Measurements from ENCODE around the gene PTPRN2. TPM values are rescaled to one million over a fixed set of nuclear protein-coding genes. Genes with fewer than 3 reads are reported as not detected.
"Not testable (repeated sequence)": the region's sequence is repeated elsewhere in the genome, so short reads cannot be mapped to it uniquely, and the experiment has no call there.

PTPRN2 gene
- total RNA-seq, 1 donor = 0.27 TPM

GRCh38 chr7:158295966-158296797 is 291.4 kb downstream of the PTPRN2 start:
- no peak for DNase-seq (ENCODE audit: low read depth in 2 of 3, low spot score in 2 of 3)

- DNase-seq (ENCODE audit: low read depth in 2 of 3, low spot score in 2 of 3) = not testable (repeated sequence)
Observed at GRCh38 chr7:158294468-158295215, 293.0 kb downstream of the PTPRN2 start.

- DNase-seq (ENCODE audit: low read depth in 2 of 3, low spot score in 2 of 3) = no peak
Observed at GRCh38 chr7:158292948-158293347, 294.7 kb downstream of the PTPRN2 start.

- DNase-seq (ENCODE audit: low read depth in 2 of 3, low spot score in 2 of 3) = no peak
Observed at GRCh38 chr7:158291998-158292397, 295.6 kb downstream of the PTPRN2 start.

GRCh38 chr7:158289761-158290523 is 297.7 kb downstream of the PTPRN2 start:
- DNase-seq (ENCODE audit: low read depth in 2 of 3, low spot score in 2 of 3) = no peak

- no peak for DNase-seq (ENCODE audit: low read depth in 2 of 3, low spot score in 2 of 3)
Observed at GRCh38 chr7:158289231-158289630, 298.4 kb downstream of the PTPRN2 start.

- no peak for DNase-seq (ENCODE audit: low read depth in 2 of 3, low spot score in 2 of 3)
Observed at GRCh38 chr7:158286210-158286609, 301.4 kb downstream of the PTPRN2 start.

GRCh38 chr7:158285383-158285770 is 302.2 kb downstream of the PTPRN2 start:
- DNase-seq (ENCODE audit: low read depth in 2 of 3, low spot score in 2 of 3) = no peak

GRCh38 chr7:158284617-158285382 is 302.8 kb downstream of the PTPRN2 start:
- DNase-seq (ENCODE audit: low read depth in 2 of 3, low spot score in 2 of 3) = no peak

GRCh38 chr7:158284121-158284520 is 303.5 kb downstream of the PTPRN2 start:
- DNase-seq (ENCODE audit: low read depth in 2 of 3, low spot score in 2 of 3) = no peak

- no peak for DNase-seq (ENCODE audit: low read depth in 2 of 3, low spot score in 2 of 3)
Observed at GRCh38 chr7:158283016-158283974, 304.3 kb downstream of the PTPRN2 start.

GRCh38 chr7:158282461-158283001 is 305.1 kb downstream of the PTPRN2 start:
- DNase-seq (ENCODE audit: low read depth in 2 of 3, low spot score in 2 of 3) = no peak

- no peak for DNase-seq (ENCODE audit: low read depth in 2 of 3, low spot score in 2 of 3)
Observed at GRCh38 chr7:158281441-158281840, 306.2 kb downstream of the PTPRN2 start.

GRCh38 chr7:158280448-158281144 is 307.0 kb downstream of the PTPRN2 start:
- no peak for DNase-seq (ENCODE audit: low read depth in 2 of 3, low spot score in 2 of 3)

GRCh38 chr7:158279539-158280447 is 307.8 kb downstream of the PTPRN2 start:
- no peak for DNase-seq (ENCODE audit: low read depth in 2 of 3, low spot score in 2 of 3)

GRCh38 chr7:158278745-158279320 is 308.8 kb downstream of the PTPRN2 start:
- DNase-seq (ENCODE audit: low read depth in 2 of 3, low spot score in 2 of 3) = no peak
